PC-3 (cell line): Measurements from ENCODE around the gene PLCXD1. TPM values are rescaled to one million over a fixed set of nuclear protein-coding genes. Genes with fewer than 3 reads are reported as not detected.

Experiments used
- ATAC-seq: fragments of 200-7000 bp; cut with Tn5 transposase; 2 replicates; pipeline ENCODE4 v1.9.1; 2020; ENCODE audit warnings: mild to moderate bottlenecking, moderate library complexity
- BruUV-seq: library from RNA; stranded (reverse); fragments of 400-500 nt; replicated peaks from 2 replicates; lab custom pipeline; 2021; lab: Mats Ljungman, UMichigan
- CTCF ChIA-PET: fragments of 300-600 bp; sonication (Branson Sonifier 250); formaldehyde crosslinking; loops from one replicate; lab custom pipeline; 2022; ENCODE audit warnings: antibody characterized with exemption; lab: Charles Lee
- POLR2A ChIA-PET: fragments of 300-600 bp; sonication (Branson Sonifier 250); formaldehyde crosslinking; loops from one replicate; lab custom pipeline; 2022; ENCODE audit warnings: antibody characterized with exemption; ENCODE audit not compliant: unreplicated experiment; lab: Charles Lee
- DNase-seq: peaks from one replicate; pipeline ENCODE4 v3.0.0-alpha.2; 2015
- H2AFZ ChIP-seq: fragments of 300-600 bp; sonication (generic); 2 replicates; pipeline ENCODE4 v1.6.0; 2016; ENCODE audit warnings: antibody characterized with exemption, low read length
- H3F3A ChIP-seq: fragments of 300-600 bp; sonication (generic); one replicate; pipeline ENCODE4 v1.6.0; 2017; ENCODE audit warnings: antibody characterized with exemption, low read length, control low read depth, mild to moderate bottlenecking; ENCODE audit not compliant: unreplicated experiment
- H3K27ac ChIP-seq: fragments of 300-600 bp; sonication (generic); 2 replicates; pipeline ENCODE4 v1.5.1; 2016; ENCODE audit warnings: mild to moderate bottlenecking, low read length
- H3K27me3 ChIP-seq: fragments of 300-600 bp; sonication (generic); 2 replicates; pipeline ENCODE4 v1.6.1; 2016; ENCODE audit warnings: low read length, mixed read lengths
- H3K36me3 ChIP-seq: fragments of 300-600 bp; sonication (generic); 2 replicates; pipeline ENCODE4 v1.6.1; 2016; ENCODE audit warnings: low read depth, mixed run types, low read length, mixed read lengths
- H3K4me1 ChIP-seq: fragments of 300-600 bp; sonication (generic); 2 replicates; pipeline ENCODE4 v1.5.1; 2016; ENCODE audit warnings: low read length; ENCODE audit not compliant: insufficient read depth
- H3K4me2 ChIP-seq: fragments of 300-600 bp; sonication (generic); 2 replicates; pipeline ENCODE4 v1.6.0; 2016; ENCODE audit warnings: low read length
- H3K4me3 ChIP-seq: fragments of 300-600 bp; sonication (generic); 2 replicates; pipeline ENCODE4 v1.5.1; 2016; ENCODE audit warnings: mild to moderate bottlenecking, low read length, mixed read lengths
- H3K79me2 ChIP-seq: fragments of 300-600 bp; sonication (generic); 2 replicates; pipeline ENCODE4 v1.6.1; 2017; ENCODE audit warnings: low read length, mixed read lengths
- H3K9ac ChIP-seq: fragments of 300-600 bp; sonication (generic); 2 replicates; pipeline ENCODE4 v1.6.0; 2016; ENCODE audit warnings: mild to moderate bottlenecking, low read length
- H3K9me2 ChIP-seq: fragments of 300-600 bp; sonication (generic); replicated peaks from 2 replicates; pipeline ENCODE4 v1.6.1; 2016; ENCODE audit warnings: mixed run types, low read length, mixed read lengths
- H3K9me3 ChIP-seq: fragments of 300-600 bp; sonication (generic); 2 replicates; pipeline ENCODE4 v1.6.1; 2016; ENCODE audit warnings: low read length, mixed read lengths
- H4K20me1 ChIP-seq: fragments of 300-600 bp; sonication (generic); 2 replicates; pipeline ENCODE4 v1.6.1; 2016; ENCODE audit warnings: low read length, mixed read lengths
- CTCF ChIP-seq: fragments of 300-600 bp; sonication (generic); conservative IDR thresholded peaks from 2 replicates; pipeline ENCODE4 v1.5.1; 2017; ENCODE audit warnings: antibody characterized with exemption, low read depth, mild to moderate bottlenecking, low read length
- EZH2 ChIP-seq: fragments of 300-600 bp; sonication (generic); IDR thresholded peaks from one replicate; pipeline ENCODE4 v1.6.1; 2017; ENCODE audit warnings: antibody characterized with exemption, mild to moderate bottlenecking, low read length; ENCODE audit not compliant: unreplicated experiment
- EZH2phosphoT487 ChIP-seq: fragments of 300-600 bp; sonication (generic); IDR thresholded peaks from 2 replicates; pipeline ENCODE4 v1.6.1; 2018; ENCODE audit warnings: mild to moderate bottlenecking, antibody characterized with exemption, low read length, borderline replicate concordance
- intact Hi-C: fragments of 100-400 bp; cut with micrococcal nuclease; formaldehyde crosslinking; loops from 2 replicates; pipeline ENCODE4 v1.9.0; 2023
- total RNA-seq: library from RNA; depleted of rRNA; stranded (reverse); fragments of >200 nt; gene quantifications from 2 replicates; pipeline ENCODE4 v1.2.3, GENCODE V29; 2014

Gene PLCXD1
- total RNA-seq, 1 experiment from 2014 or later: 25.7 TPM

GRCh38 chrX:291411-291901, 10.3 kb downstream of the PLCXD1 start:
- ATAC-seq (no peak), DNase-seq (no peak)
- no peaks in the 10 kb centered on the region for H3K4me1 ChIP-seq
- no peak overlapping the region for H2AFZ ChIP-seq
- peaks cover 10% of the 10 kb centered on the region; the same call in 1 of the 2 replicates for H3K36me3 ChIP-seq
- BruUV-seq: no TSS peak
- no peaks in the 10 kb centered on the region for H3K27me3 ChIP-seq
- POLR2A ChIA-PET: no interaction called here
- no peaks in the 10 kb centered on the region for H3F3A ChIP-seq
- H3K9me3 ChIP-seq: no peaks in the 10 kb centered on the region
- CTCF ChIA-PET: no interaction called here
- no peak overlapping the region for H3K9ac ChIP-seq
- H3K4me2 ChIP-seq: no peak overlapping the region
- no peak for TF ChIP-seq CTCF
- TF ChIP-seq EZH2: no peak
- no peak for TF ChIP-seq EZH2phosphoT487
- no peak overlapping the region for H3K27ac ChIP-seq
- no peaks in the 10 kb centered on the region for H3K79me2 ChIP-seq
- H3K4me3 ChIP-seq: no peak overlapping the region
- intact Hi-C loops: no loop called here
- no peaks in the 10 kb centered on the region for H3K9me2 ChIP-seq
- no peaks in the 10 kb centered on the region for H4K20me1 ChIP-seq

DNA sequence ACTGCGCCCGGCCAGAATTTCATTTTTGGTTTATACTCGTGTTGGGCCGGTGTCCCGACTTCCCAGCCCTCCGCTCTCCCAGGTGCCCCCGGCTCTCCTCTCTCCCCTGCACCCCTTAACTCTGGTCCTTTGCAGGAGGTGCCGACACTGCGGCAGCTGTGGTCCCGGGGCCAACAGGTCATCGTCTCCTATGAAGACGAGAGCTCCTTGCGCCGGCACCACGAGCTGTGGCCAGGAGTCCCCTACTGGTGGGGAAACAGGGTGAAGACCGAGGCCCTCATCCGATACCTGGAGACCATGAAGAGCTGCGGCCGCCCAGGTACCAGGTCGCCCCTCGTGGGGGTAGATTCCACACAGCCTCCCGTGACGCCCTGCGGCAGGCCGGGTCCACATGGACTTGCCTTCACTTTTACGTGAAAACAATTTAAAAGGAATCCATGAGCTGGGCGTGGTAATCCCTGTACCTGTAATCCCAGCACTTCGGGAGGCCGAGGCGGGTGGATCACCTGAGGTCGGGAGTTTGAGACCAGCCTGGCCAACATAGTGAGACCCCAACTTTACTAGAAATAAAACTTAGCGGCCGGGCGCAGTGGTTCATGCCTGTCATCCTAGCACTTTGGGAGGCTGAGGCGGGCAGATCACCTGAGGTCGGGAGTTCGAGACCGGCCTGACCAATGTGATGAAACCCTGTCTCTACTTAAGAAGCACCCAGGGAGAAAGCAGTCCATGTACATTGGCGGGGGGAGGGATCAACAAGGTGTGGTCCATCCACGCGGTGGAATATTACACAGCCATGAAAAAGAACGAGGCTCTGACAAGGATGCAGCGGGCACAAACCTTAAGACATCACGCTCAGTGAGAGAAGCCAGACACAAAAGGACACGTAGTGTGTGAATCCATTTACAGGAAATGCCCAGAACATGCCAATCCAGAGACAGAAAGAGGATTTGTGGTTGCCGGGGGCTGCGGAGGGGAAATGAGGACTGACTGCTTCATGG, 12.0 kb downstream of the PLCXD1 start:
- DNase-seq (no peak), ATAC-seq (no peak)
- Histone ChIP-seq H3K4me3 (no peak overlapping the region), H3K4me1 (no peaks in the 10 kb centered on the region), H4K20me1 (no peaks in the 10 kb centered on the region), H3K27ac (no peak overlapping the region), H2AFZ (no peak overlapping the region), H3K9ac (no peak overlapping the region), H3K27me3 (no peaks in the 10 kb centered on the region), H3K4me2 (no peak overlapping the region), H3K79me2 (no peaks in the 10 kb centered on the region), H3K9me3 (no peaks in the 10 kb centered on the region), H3K36me3 (peaks cover 12% of the 10 kb centered on the region), H3F3A (no peaks in the 10 kb centered on the region), H3K9me2 (no peaks in the 10 kb centered on the region)
- intact Hi-C loops: no loop called here
- POLR2A ChIA-PET: no interaction called here
- CTCF ChIA-PET: no interaction called here
- BruUV-seq: no TSS peak
- TF ChIP-seq CTCF (no peak), EZH2phosphoT487 (no peak), EZH2 (no peak)

DNA sequence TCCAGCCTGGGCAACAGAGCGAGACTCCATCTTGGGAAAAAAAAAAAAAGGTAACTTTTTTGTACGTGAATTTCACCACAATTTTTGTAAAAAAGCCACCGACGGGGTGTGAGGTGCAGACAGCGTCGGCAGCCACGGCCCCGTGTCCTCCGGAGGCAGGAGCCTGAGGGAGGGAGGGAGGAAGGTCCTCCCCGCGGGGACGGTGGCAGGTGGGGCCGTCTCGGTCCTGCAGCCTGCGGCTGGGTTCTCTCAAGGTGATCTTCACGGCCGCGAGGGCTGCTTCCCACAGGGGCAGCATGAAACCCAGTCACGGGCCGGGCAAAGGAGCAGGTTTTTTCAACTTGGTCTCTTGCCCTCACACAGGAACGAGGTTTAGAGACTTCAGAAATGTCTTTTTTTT, 14.0 kb downstream of the PLCXD1 start:
- ATAC-seq (no peak), DNase-seq (no peak)
- Histone ChIP-seq H3K27ac (no peak overlapping the region), H3K36me3 (peaks cover 12% of the 10 kb centered on the region), H3K9ac (no peak overlapping the region), H2AFZ (no peak overlapping the region), H3K4me1 (no peaks in the 10 kb centered on the region), H3F3A (no peaks in the 10 kb centered on the region), H3K79me2 (no peaks in the 10 kb centered on the region), H3K4me2 (no peak overlapping the region), H3K9me2 (no peaks in the 10 kb centered on the region), H3K4me3 (no peak overlapping the region), H4K20me1 (no peaks in the 10 kb centered on the region), H3K27me3 (no peaks in the 10 kb centered on the region), H3K9me3 (no peaks in the 10 kb centered on the region)
- no TSS peak for BruUV-seq
- CTCF ChIA-PET: no interaction called here
- intact Hi-C loops: no loop called here
- TF ChIP-seq EZH2: no peak
- no peak for TF ChIP-seq CTCF
- TF ChIP-seq EZH2phosphoT487: no peak
- POLR2A ChIA-PET: no interaction called here
